HG03378 (cell line): Measurements from ENCODE around the gene DNMT3A.

Experiments used
- ATAC-seq: cut with Tn5 transposase; IDR thresholded peaks from one replicate; pipeline ENCODE4 v1.9.1; 2021; ENCODE audit warnings: mild to moderate bottlenecking, moderate library complexity; ENCODE audit not compliant: unreplicated experiment

Gene DNMT3A

GRCh38 chr2:25373269-25373981 is 31.7 kb upstream of the DNMT3A start:
- ATAC-seq, result no peak

GRCh38 chr2:25372405-25373268 is 30.9 kb upstream of the DNMT3A start:
- no peak for ATAC-seq

- no peak for ATAC-seq
Observed at GRCh38 chr2:25371253-25372241, 29.8 kb upstream of the DNMT3A start.

GRCh38 chr2:25369876-25370275 is 28.2 kb upstream of the DNMT3A start:
- no peak for ATAC-seq

GRCh38 chr2:25369439-25369838 is 27.7 kb upstream of the DNMT3A start:
- no peak for ATAC-seq

- ATAC-seq, result no peak
Observed at GRCh38 chr2:25368660-25369059, 26.9 kb upstream of the DNMT3A start.

- no peak for ATAC-seq
Observed at GRCh38 chr2:25367296-25367695, 25.6 kb upstream of the DNMT3A start.

- no peak for ATAC-seq
Observed at GRCh38 chr2:25366629-25367028, 24.9 kb upstream of the DNMT3A start.

GRCh38 chr2:25365241-25365640 is 23.5 kb upstream of the DNMT3A start:
- no peak for ATAC-seq

GRCh38 chr2:25363733-25364132 is 22.0 kb upstream of the DNMT3A start:
- ATAC-seq, result no peak

GRCh38 chr2:25362434-25363145 is 20.9 kb upstream of the DNMT3A start:
- ATAC-seq, result peak; percentile 72

- ATAC-seq, result peak; percentile 82
Observed at GRCh38 chr2:25362049-25362433, 20.3 kb upstream of the DNMT3A start.

- ATAC-seq, result no peak
Observed at GRCh38 chr2:25361261-25362048, 19.7 kb upstream of the DNMT3A start.

- ATAC-seq, result no peak
Observed at GRCh38 chr2:25358836-25359235, 17.1 kb upstream of the DNMT3A start.

- no peak for ATAC-seq
Observed at GRCh38 chr2:25358249-25358815, 16.6 kb upstream of the DNMT3A start.

GRCh38 chr2:25356088-25356487 is 14.4 kb upstream of the DNMT3A start:
- no peak for ATAC-seq

- no peak for ATAC-seq
Observed at GRCh38 chr2:25355270-25355669, 13.5 kb upstream of the DNMT3A start.

GRCh38 chr2:25354116-25354515 is 12.4 kb upstream of the DNMT3A start:
- no peak for ATAC-seq

GRCh38 chr2:25349397-25349796 is 7.7 kb upstream of the DNMT3A start:
- ATAC-seq, result no peak
